CD14-positive monocyte (primary cell): ENCODE data around the gene CDK17. TPM values are rescaled to one million over a fixed set of nuclear protein-coding genes. Genes with fewer than 3 reads are reported as not detected.
"Not testable (repeated sequence)": the region's sequence is repeated elsewhere in the genome, so short reads cannot be mapped to it uniquely, and the experiment has no call there.

ENCODE experiments used
- DNase-seq, 3 donors: peaks; one replicate each; pipeline ENCODE4 v3.0.0-alpha.2; 2011 to 2022
- H2AFZ ChIP-seq: 2 replicates; pipeline ENCODE4 v1.6.0; 2012; ENCODE audit warnings: mild to moderate bottlenecking, low read depth, low read length, inconsistent platforms; ENCODE audit not compliant: insufficient read depth, poor library complexity, severe bottlenecking
- H3K27ac ChIP-seq, 2 donors: 1 replicate in 1 of 2; 2 replicates in 1 of 2; pipeline ENCODE4 v1.5.1; 2012 to 2013; ENCODE audit warnings: low read length in 2 of 2, control low read depth in 1 of 2, inconsistent platforms in 1 of 2, low read depth in 1 of 2, mild to moderate bottlenecking in 1 of 2
- H3K27me3 ChIP-seq, 2 donors: one replicate each; pipeline versions ENCODE4 v1.6.0 to v1.6.1; 2011 to 2013; ENCODE audit warnings: low read length in 2 of 2; ENCODE audit not compliant: control insufficient read depth in 2 of 2, insufficient read depth in 2 of 2
- H3K36me3 ChIP-seq, 2 donors: replicated peaks in 1 of 2; 1 replicate in 1 of 2; 2 replicates in 1 of 2; pipeline versions ENCODE4 v1.5.1 to v1.6.1; 2012 to 2013; ENCODE audit warnings: low read length in 2 of 2, control low read depth in 1 of 2, inconsistent platforms in 1 of 2, mild to moderate bottlenecking in 1 of 2; ENCODE audit not compliant: insufficient read depth in 2 of 2, control insufficient read depth in 1 of 2
- H3K4me1 ChIP-seq, 2 donors: 1 replicate in 1 of 2; 2 replicates in 1 of 2; pipeline versions ENCODE4 v1.5.1 to v1.6.1; 2012 to 2013; ENCODE audit warnings: low read length in 2 of 2, control low read depth in 1 of 2, inconsistent platforms in 1 of 2, mild to moderate bottlenecking in 1 of 2, moderate library complexity in 1 of 2; ENCODE audit not compliant: insufficient read depth in 2 of 2, control insufficient read depth in 1 of 2
- H3K4me2 ChIP-seq: replicated peaks from 2 replicates; pipeline ENCODE3; 2012; ENCODE audit warnings: low read length, moderate library complexity, mild to moderate bottlenecking; ENCODE audit not compliant: poor library complexity, severe bottlenecking; ENCODE audit errors: extremely low read depth
- H3K4me3 ChIP-seq, 3 experiments: fragments of 200-600 bp in 1 of 3; sonication (generic) in 1 of 3; replicated peaks in 1 of 3; 1 replicate in 2 of 3; 2 replicates in 1 of 3; pipeline ENCODE4 v1.5.1; 2011 to 2013; ENCODE audit warnings: low read length in 3 of 3, mild to moderate bottlenecking in 3 of 3, control low read depth in 2 of 3, low read depth in 2 of 3, inconsistent platforms in 1 of 3, moderate library complexity in 1 of 3
- H3K79me2 ChIP-seq: 2 replicates; pipeline ENCODE4 v1.6.0; 2012; ENCODE audit warnings: mild to moderate bottlenecking, control low read depth, inconsistent platforms, low read length, moderate library complexity; ENCODE audit not compliant: insufficient read depth
- H3K9ac ChIP-seq: 2 replicates; pipeline ENCODE4 v1.6.0; 2017; ENCODE audit warnings: low read length, mild to moderate bottlenecking; ENCODE audit not compliant: insufficient read depth, poor library complexity, severe bottlenecking
- H3K9me3 ChIP-seq, 2 donors: replicated peaks in 1 of 2; 1 replicate in 1 of 2; 2 replicates in 1 of 2; pipeline versions ENCODE4 v1.5.1 to v1.6.1; 2012 to 2013; ENCODE audit warnings: low read length in 2 of 2, control low read depth in 1 of 2; ENCODE audit not compliant: control insufficient read depth in 1 of 2, insufficient read depth in 1 of 2
- H4K20me1 ChIP-seq: 2 replicates; pipeline ENCODE4 v1.6.0; 2012; ENCODE audit warnings: mild to moderate bottlenecking, low read length, control low read depth, moderate library complexity; ENCODE audit not compliant: insufficient read depth
- H3K27ac Mint-ChIP-seq, 7 donors: one replicate each; pipeline ENCODE4 v1.8.0; 2020; ENCODE audit warnings: mild to moderate bottlenecking in 7 of 7, mixed read lengths in 7 of 7, moderate library complexity in 6 of 7, inconsistent platforms in 2 of 7
- H3K27me3 Mint-ChIP-seq, 3 donors: one replicate each; pipeline ENCODE4 v1.8.0; 2021 to 2022; ENCODE audit warnings: low read depth in 3 of 3, mild to moderate bottlenecking in 3 of 3, mixed read lengths in 3 of 3, moderate library complexity in 3 of 3, inconsistent platforms in 1 of 3
- H3K36me3 Mint-ChIP-seq, 2 donors: one replicate each; pipeline ENCODE4 v1.8.0; 2020; ENCODE audit warnings: mixed read lengths in 2 of 2, inconsistent platforms in 1 of 2, mild to moderate bottlenecking in 1 of 2
- H3K4me1 Mint-ChIP-seq: one replicate; pipeline ENCODE4 v1.8.0; 2020; ENCODE audit warnings: mild to moderate bottlenecking, mixed read lengths
- H3K4me3 Mint-ChIP-seq, 2 donors: one replicate each; pipeline ENCODE4 v1.8.0; 2020; ENCODE audit warnings: mild to moderate bottlenecking in 2 of 2, mixed read lengths in 2 of 2, moderate library complexity in 1 of 2
- H3K9me3 Mint-ChIP-seq, 7 donors: one replicate each; pipeline ENCODE4 v1.8.0; 2020 to 2022; ENCODE audit warnings: mixed read lengths in 7 of 7, mild to moderate bottlenecking in 6 of 7, moderate library complexity in 6 of 7, inconsistent platforms in 2 of 7
- CTCF ChIP-seq: fragments of 200-600 bp; IDR thresholded peaks from one replicate; pipeline ENCODE4 v1.8.0; 2022; ENCODE audit warnings: antibody characterized with exemption, mild to moderate bottlenecking
- WGBS: methylation state at CpG from one replicate; pipeline ENCODE4 v1.1.5; 2013; ENCODE audit warnings: missing lambda C conversion rate; ENCODE audit not compliant: insufficient coverage; 5-methylcytosine and 5-hydroxymethylcytosine counted together
- intact Hi-C, 2 donors: fragments of 100-400 bp; cut with micrococcal nuclease; formaldehyde crosslinking; loops; one replicate each; pipeline versions ENCODE4 v1.15.0 to v1.15.1; 2023
- polyA plus RNA-seq, 3 donors: library from polyadenylated mRNA; depleted of rRNA in 1 of 3; unstranded in 2 of 3; stranded (reverse) in 1 of 3; fragments of 300-500 nt in 2 of 3; fragments of >200 nt in 1 of 3; fragmentation: Illumina TruSeq in 2 of 3; gene quantifications; 1 replicate in 2 of 3; 2 replicates in 1 of 3; pipeline ENCODE4 v1.2.3, GENCODE V29; 2012 to 2021

Gene CDK17
- polyA plus RNA-seq, 3 donors: 3.6 to 6.9 (median 6.4) TPM

GRCh38 chr12:96408993-96409392, 8.8 kb upstream of the CDK17 start:
- Histone ChIP-seq H3K27ac (no peak overlapping the region), H3K9me3 (no peaks in the 10 kb centered on the region), H3K4me2 (no peak overlapping the region), H3K79me2 (no peaks in the 10 kb centered on the region), H3K36me3 (no peaks in the 10 kb centered on the region), H3K4me1 (peaks cover 33 to 36% of the 10 kb centered on the region in 2 donors), H3K27me3 (no peaks in the 10 kb centered on the region), H4K20me1 (no peaks in the 10 kb centered on the region), H3K4me3 (no peak overlapping the region), H2AFZ (no peak overlapping the region), H3K9ac (no peak overlapping the region)
- peak overlapping the region in 3 of 7 donors; percentile 22 to 98 (median 91) for H3K27ac Mint-ChIP-seq
- DNase-seq: no peak
- H3K9me3 Mint-ChIP-seq: peaks cover 0 to 2% (median 0%) of the 10 kb centered on the region in 7 donors
- 75% methylated on average over 1 of the region's 3 CpGs for WGBS
- no peak for TF ChIP-seq CTCF
- peaks cover 0 to 2% of the 10 kb centered on the region in 2 donors for H3K36me3 Mint-ChIP-seq
- intact Hi-C loops: loop anchor here (10.0 kb wide), 2 partner anchors 364 to 374 kb away; partner anchors contain the start of gene LTA4H (in 1 of the 2)
- H3K4me3 Mint-ChIP-seq: no peak overlapping the region
- H3K4me1 Mint-ChIP-seq: peaks cover 34% of the 10 kb centered on the region
- peaks cover 0 to 4% (median 0%) of the 10 kb centered on the region in 3 donors for H3K27me3 Mint-ChIP-seq

GRCh38 chr12:96407429-96408097, 7.3 kb upstream of the CDK17 start:
- Histone ChIP-seq H3K4me2 (peak overlapping the region; percentile 33), H3K4me3 (peak overlapping the region in 1 of 3 experiments; percentile 23), H3K27ac (peak overlapping the region; percentile 44 to 81), H3K4me1 (peaks cover 33 to 36% of the 10 kb centered on the region in 2 donors), H2AFZ (peak overlapping the region; percentile 28)
- intact Hi-C loops: loop anchor here (10.0 kb wide), 2 partner anchors 363 to 373 kb away; partner anchors contain the start of gene LTA4H (in 1 of the 2)
- Mint-ChIP-seq H3K4me1 (peaks cover 34% of the 10 kb centered on the region), H3K27ac (peak overlapping the region; percentile 85 to 98 (median 94))
- not testable (repeated sequence) for H3K36me3 Mint-ChIP-seq, H3K36me3 ChIP-seq, H3K27me3 ChIP-seq, H3K79me2 ChIP-seq, H3K27me3 Mint-ChIP-seq, H3K9me3 Mint-ChIP-seq, H3K9me3 ChIP-seq, H4K20me1 ChIP-seq, H3K9ac ChIP-seq, H3K4me3 Mint-ChIP-seq
- WGBS: 14% methylated on average over 1 of the region's 7 CpGs
- DNase-seq: peak; percentile 86 to 96 (median 91)
